Heart left ventricle (tissue), 16 donors: ENCODE results near the gene CLRN3. TPM values are rescaled to one million over a fixed set of nuclear protein-coding genes. Genes with fewer than 3 reads are reported as not detected.

Experiments used
- ATAC-seq, 4 donors: fragments of 200-7000 bp; cut with Tn5 transposase; one replicate each; pipeline ENCODE4 v1.9.1; 2020 to 2022; ENCODE audit warnings: moderate library complexity in 4 of 4, mild to moderate bottlenecking in 3 of 4, moderate number of reproducible peaks in 1 of 4
- DNase-seq, 5 donors: peaks; one replicate each; pipeline ENCODE4 v3.0.0-alpha.2; 2020
- H3K27ac ChIP-seq, 12 donors: fragments of 200-600 bp; sonication (generic) in 4 of 12; one replicate each; pipeline versions ENCODE4 v1.5.0 to v1.8.0; 2016 to 2022; ENCODE audit warnings: mild to moderate bottlenecking in 2 of 12
- H3K27me3 ChIP-seq, 9 donors: fragments of 200-600 bp; sonication (generic) in 2 of 9; one replicate each; pipeline versions ENCODE4 v1.5.1 to v1.8.0; 2016 to 2022; ENCODE audit warnings: mild to moderate bottlenecking in 3 of 9
- H3K36me3 ChIP-seq, 9 donors: fragments of 200-600 bp; sonication (generic) in 2 of 9; one replicate each; pipeline versions ENCODE4 v1.5.0 to v1.8.0; 2018 to 2022; ENCODE audit warnings: mild to moderate bottlenecking in 2 of 9
- H3K4me1 ChIP-seq, 12 donors: fragments of 200-600 bp; sonication (generic) in 4 of 12; one replicate each; pipeline versions ENCODE4 v1.5.0 to v1.8.0; 2016 to 2022; ENCODE audit warnings: mild to moderate bottlenecking in 3 of 12
- H3K4me3 ChIP-seq, 12 donors: fragments of 200-600 bp; sonication (generic) in 4 of 12; one replicate each; pipeline versions ENCODE4 v1.5.0 to v1.8.0; 2017 to 2022; ENCODE audit warnings: mild to moderate bottlenecking in 9 of 12, moderate library complexity in 4 of 12
- H3K9me3 ChIP-seq, 12 donors: fragments of 200-600 bp; sonication (generic) in 4 of 12; one replicate each; pipeline versions ENCODE4 v1.5.0 to v1.8.0; 2016 to 2022; ENCODE audit warnings: mild to moderate bottlenecking in 1 of 12
- CTCF ChIP-seq, 12 donors: fragments of 200-600 bp; sonication (generic) in 4 of 12; IDR thresholded peaks; one replicate each; pipeline versions ENCODE4 v1.5.0 to v1.8.0; 2018 to 2022; ENCODE audit warnings: antibody characterized with exemption in 12 of 12, mild to moderate bottlenecking in 5 of 12
- POLR2A ChIP-seq, 2 donors: fragments of 450-650 bp; IDR thresholded peaks; one replicate each; pipeline ENCODE4 v1.6.1; 2017; ENCODE audit warnings: antibody characterized with exemption in 2 of 2, mild to moderate bottlenecking in 2 of 2, moderate library complexity in 2 of 2
- WGBS, 4 donors: extraction: QIAGEN DNeasy Blood & Tissue Kit in 2 of 4; methylation state at CpG; one replicate each; pipeline versions ENCODE4 v1.1.5 to v1.1.7; 2013 to 2018; 5-methylcytosine and 5-hydroxymethylcytosine counted together
- intact Hi-C, 10 donors: fragments of 100-400 bp; cut with DNase I; formaldehyde crosslinking; loops; one replicate each; pipeline versions ENCODE4 v1.11.1 to v1.14.2; 2022
- polyA plus RNA-seq, 2 donors: library from polyadenylated mRNA; stranded (reverse); fragments of 200-250 nt; gene quantifications; one replicate each; pipeline ENCODE4 v1.2.3, GENCODE V29; 2013
- total RNA-seq, 9 donors: library from RNA; depleted of rRNA in 2 of 9; stranded (reverse); fragments of >200 nt in 2 of 9; fragmentation: NEBNext Ultra II Directional in 3 of 9; extraction: Animal tissue kit (Norgen Biotek cat#: 25700) in 3 of 9; gene quantifications; one replicate each; pipeline versions ENCODE4 v1.1.0 to v1.2.4, GENCODE V29; 2016 to 2023
- donor health status: ischemic (EF 13 %, LVEDD 7.1; RV severe dilation, severe dysfunction).
- donor health status: healthy with polysubstance abuse.
- donor health status: DM: no; HTN: yes; CAD: no.
- donor health status: DM: no; HTN: no; CAD: no.
- donor health status: ischemic (EF 25% LVEDD 6.9; RV normal size, moderate dysfunction).
- donor health status: ischemic (EF 25% LVEDD 5.7; RV mildly dilated, moderate dysfunction).
- donor health status: healthy.
- donor health status: DM: yes; HTN: yes; CAD: no.
- donor health status: ischemic (EF 35%, LVEDD 5.7; RV mildly dilated, moderate dysfunction).
- donor health status: nonischemic (EF 11% LVEDD 7.7; RV severe dilation, severe dysfunction).
- donor health status: DM: yes; HTN: yes; CAD: no.
- donor health status: PGD.
- donor health status: ischemic (EF 29% LVEDD 5.4; RV normal size, mild dysfunction).
- donor health status: nonischemic (EF 23%, LVEDD 6.1; RV moderate dilation, normal function).

Gene CLRN3
- total and polyA plus RNA-seq, 11 donors, result 0.35 TPM; not detected in 10

- peaks cover 0 to 20% (median 9%) of the 10 kb centered on the region in 12 donors for H3K9me3 ChIP-seq
- intact Hi-C loops, result no loop called here
- H3K27ac ChIP-seq, result no peak overlapping the region
- 53 to 73% (median 61%) methylated on average over 18 to 23 of the region's 23 CpGs for WGBS, 4 donors
- no peaks in the 10 kb centered on the region for H3K27me3 ChIP-seq
- peaks cover 0 to 13% (median 3%) of the 10 kb centered on the region in 12 donors for H3K4me1 ChIP-seq
- H3K4me3 ChIP-seq, result no peak overlapping the region
- DNase-seq (peak in 4 of 5 donors; percentile 43 to 65 (median 50)), ATAC-seq (peak in 3 of 4 donors; percentile 53 to 78 (median 75))
- TF ChIP-seq POLR2A (IDR thresholded peaks at IDR 0.05), result no peak
- TF ChIP-seq CTCF (IDR thresholded peaks at IDR 0.05), result no peak
- no peaks in the 10 kb centered on the region for H3K36me3 ChIP-seq
Measured at GRCh38 chr10:127872011-127872761, 20.6 kb downstream of the CLRN3 start.

GRCh38 chr10:127871631-127872010, 21.1 kb downstream of the CLRN3 start:
- intact Hi-C loops, result no loop called here
- Histone ChIP-seq H3K27ac (no peak overlapping the region), H3K36me3 (no peaks in the 10 kb centered on the region), H3K4me1 (peaks cover 0 to 13% (median 3%) of the 10 kb centered on the region in 12 donors), H3K4me3 (no peak overlapping the region), H3K27me3 (peaks cover 0 to under 1% (median 0%) of the 10 kb centered on the region in 9 donors), H3K9me3 (peaks cover 0 to 20% (median 9%) of the 10 kb centered on the region in 12 donors)
- 64 to 73% (median 69%) methylated on average over 5 to 7 of the region's 7 CpGs for WGBS, 4 donors
- DNase-seq (no peak), ATAC-seq (no peak)
- TF ChIP-seq CTCF (IDR thresholded peaks at IDR 0.05), result no peak
- TF ChIP-seq POLR2A (IDR thresholded peaks at IDR 0.05), result no peak

GRCh38 chr10:127869329-127869728, 23.4 kb downstream of the CLRN3 start:
- DNase-seq, result no peak
- ATAC-seq, result no peak

More at GRCh38 chr10:127869329-127869728, 23.4 kb downstream of the CLRN3 start:
- H3K4me1 ChIP-seq, result peaks cover 0 to 11% (median 3%) of the 10 kb centered on the region in 12 donors
- TF ChIP-seq CTCF (IDR thresholded peaks at IDR 0.05) (no peak), POLR2A (IDR thresholded peaks at IDR 0.05) (no peak)
- H3K9me3 ChIP-seq, result peaks cover 0 to 20% (median 9%) of the 10 kb centered on the region in 12 donors
- H3K27ac ChIP-seq, result no peak overlapping the region
- H3K4me3 ChIP-seq, result no peak overlapping the region
- intact Hi-C loops, result no loop called here
- H3K36me3 ChIP-seq, result no peaks in the 10 kb centered on the region
- peaks cover 0 to 5% (median 0%) of the 10 kb centered on the region in 9 donors for H3K27me3 ChIP-seq
